HepG2 (cell line): ENCODE measurements around the gene QTRT2. TPM values are rescaled to one million over a fixed set of nuclear protein-coding genes. Genes with fewer than 3 reads are reported as not detected.

Experiments
- AGO2 ChIP-seq: fragments of 200-400 bp; formaldehyde crosslinking; optimal IDR thresholded peaks from 2 replicates; pipeline ENCODE3; 2017; ENCODE audit warnings: mild to moderate bottlenecking, low read depth, low read length, moderate library complexity
- GABPB1 ChIP-seq: IDR thresholded peaks from 2 replicates; pipeline ENCODE4 v1.6.1; 2016; ENCODE audit warnings: mild to moderate bottlenecking, missing genetic modification reagents, moderate library complexity, missing compliant biosample characterization
- HNRNPLL ChIP-seq: fragments of 200-400 bp; formaldehyde crosslinking; IDR thresholded peaks from 2 replicates; pipeline ENCODE4 v1.6.1; 2017; ENCODE audit warnings: mild to moderate bottlenecking, low read depth, low read length; ENCODE audit not compliant: poor library complexity, severe bottlenecking
- KDM1A ChIP-seq: IDR thresholded peaks from 2 replicates; pipeline ENCODE4 v1.6.1; 2016; ENCODE audit warnings: missing compliant biosample characterization
- NR3C1 ChIP-seq: sonication (generic); formaldehyde crosslinking; IDR thresholded peaks from 2 replicates; pipeline ENCODE4 v1.4.0; 2020; ENCODE audit warnings: missing genetic modification reagents
- ZNF235 ChIP-seq: sonication (generic); formaldehyde crosslinking; IDR thresholded peaks from 2 replicates; pipeline ENCODE4 v1.8.1; 2023; ENCODE audit warnings: mild to moderate bottlenecking, missing genetic modification reagents, borderline replicate concordance
- polyA plus RNA-seq, 8 experiments: library from polyadenylated mRNA; depleted of rRNA in 3 of 8; stranded (reverse) in 7 of 8; unstranded in 1 of 8; fragments of >200 nt; fragmentation: Illumina TruSeq in 4 of 8; extraction: Trizol in 4 of 8; gene quantifications; 2 replicates each; pipeline versions ENCODE4 v1.2.1 to v1.2.3, GENCODE V29; 2011 to 2016; ENCODE audit warnings: low read depth in 4 of 8, missing spikeins in 1 of 8, mixed read lengths in 1 of 8; ENCODE audit not compliant: insufficient read depth in 1 of 8
- total RNA-seq, 5 experiments: library from RNA; depleted of rRNA; stranded (reverse); fragments of >200 nt; fragmentation: Illumina TruSeq; extraction: Trizol; gene quantifications; 2 replicates each; pipeline ENCODE4 v1.2.3, GENCODE V29; 2016; ENCODE audit warnings: low read depth in 1 of 5
- TF ChIP-seq, protein P1 (sequence below): sonication (generic); formaldehyde crosslinking; IDR thresholded peaks from 2 replicates; pipeline ENCODE4 v1.4.0; 2020; ENCODE audit warnings: low read depth, missing genetic modification reagents
- TF ChIP-seq, protein P2 (sequence below): sonication (generic); formaldehyde crosslinking; IDR thresholded peaks from 2 replicates; pipeline ENCODE4 v1.5.0; 2020; ENCODE audit warnings: mild to moderate bottlenecking, missing genetic modification reagents, borderline replicate concordance
- TF ChIP-seq, protein P3 (sequence below): sonication (generic); formaldehyde crosslinking; IDR thresholded peaks from 2 replicates; pipeline ENCODE4 v1.8.0; 2022; ENCODE audit warnings: mild to moderate bottlenecking, missing genetic modification reagents, moderate library complexity
- TF ChIP-seq, protein P4 (sequence below): sonication (generic); formaldehyde crosslinking; IDR thresholded peaks from 2 replicates; pipeline ENCODE4 v1.4.0; 2020; ENCODE audit warnings: mild to moderate bottlenecking, missing genetic modification reagents, borderline replicate concordance

The QTRT2 gene
- total and polyA plus RNA-seq, 2 of the 13 experiments (the other 11 are each of a cell fraction or from before 2014, with no cell fraction given): 7.1 to 33.4 TPM

DNA sequence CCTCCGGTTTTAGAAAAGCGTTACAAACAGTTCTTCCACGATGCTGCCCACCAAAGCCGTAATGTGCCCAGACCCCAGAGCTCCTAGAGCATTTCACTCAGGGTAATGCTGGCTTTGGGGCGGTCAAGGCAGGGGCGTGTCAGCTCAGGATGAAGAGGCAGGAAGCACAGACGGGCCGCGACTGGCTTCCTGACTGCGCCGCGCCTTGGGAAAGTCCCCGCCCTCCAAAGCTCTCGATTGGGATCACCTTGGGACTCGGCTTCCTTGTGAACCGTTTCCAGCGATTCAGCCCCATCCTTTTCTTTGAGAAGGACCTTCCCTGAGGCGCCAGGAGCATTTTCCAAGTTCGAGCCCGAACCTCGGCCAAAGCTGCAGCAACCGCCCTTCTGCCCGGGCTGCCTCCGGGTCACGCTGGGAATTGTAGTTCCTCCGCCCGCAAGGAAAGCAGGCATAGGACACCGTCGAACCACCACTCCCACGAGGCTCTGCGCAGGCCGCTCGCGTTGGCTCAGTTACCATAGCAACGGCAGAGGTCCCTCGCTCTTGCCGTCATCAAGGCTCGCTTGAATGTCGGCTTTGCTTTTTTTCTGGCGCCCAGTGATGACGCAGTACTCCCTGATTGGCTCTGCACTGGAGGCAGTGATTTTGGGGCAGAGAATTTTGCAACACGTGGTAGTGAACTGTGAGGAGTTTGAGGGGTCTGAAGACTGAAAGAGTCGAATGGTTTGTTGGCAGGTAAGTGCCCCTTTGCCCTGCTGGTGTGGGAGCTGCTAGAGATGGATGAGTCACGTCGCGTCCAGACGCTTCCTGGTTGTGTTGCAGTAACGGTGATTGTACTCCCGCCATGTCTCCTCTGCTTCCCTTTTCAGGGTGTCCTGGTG, at the start of gene QTRT2, which contains the start of gene CCDC191 (continued):
- TF ChIP-seq, protein P1, sequence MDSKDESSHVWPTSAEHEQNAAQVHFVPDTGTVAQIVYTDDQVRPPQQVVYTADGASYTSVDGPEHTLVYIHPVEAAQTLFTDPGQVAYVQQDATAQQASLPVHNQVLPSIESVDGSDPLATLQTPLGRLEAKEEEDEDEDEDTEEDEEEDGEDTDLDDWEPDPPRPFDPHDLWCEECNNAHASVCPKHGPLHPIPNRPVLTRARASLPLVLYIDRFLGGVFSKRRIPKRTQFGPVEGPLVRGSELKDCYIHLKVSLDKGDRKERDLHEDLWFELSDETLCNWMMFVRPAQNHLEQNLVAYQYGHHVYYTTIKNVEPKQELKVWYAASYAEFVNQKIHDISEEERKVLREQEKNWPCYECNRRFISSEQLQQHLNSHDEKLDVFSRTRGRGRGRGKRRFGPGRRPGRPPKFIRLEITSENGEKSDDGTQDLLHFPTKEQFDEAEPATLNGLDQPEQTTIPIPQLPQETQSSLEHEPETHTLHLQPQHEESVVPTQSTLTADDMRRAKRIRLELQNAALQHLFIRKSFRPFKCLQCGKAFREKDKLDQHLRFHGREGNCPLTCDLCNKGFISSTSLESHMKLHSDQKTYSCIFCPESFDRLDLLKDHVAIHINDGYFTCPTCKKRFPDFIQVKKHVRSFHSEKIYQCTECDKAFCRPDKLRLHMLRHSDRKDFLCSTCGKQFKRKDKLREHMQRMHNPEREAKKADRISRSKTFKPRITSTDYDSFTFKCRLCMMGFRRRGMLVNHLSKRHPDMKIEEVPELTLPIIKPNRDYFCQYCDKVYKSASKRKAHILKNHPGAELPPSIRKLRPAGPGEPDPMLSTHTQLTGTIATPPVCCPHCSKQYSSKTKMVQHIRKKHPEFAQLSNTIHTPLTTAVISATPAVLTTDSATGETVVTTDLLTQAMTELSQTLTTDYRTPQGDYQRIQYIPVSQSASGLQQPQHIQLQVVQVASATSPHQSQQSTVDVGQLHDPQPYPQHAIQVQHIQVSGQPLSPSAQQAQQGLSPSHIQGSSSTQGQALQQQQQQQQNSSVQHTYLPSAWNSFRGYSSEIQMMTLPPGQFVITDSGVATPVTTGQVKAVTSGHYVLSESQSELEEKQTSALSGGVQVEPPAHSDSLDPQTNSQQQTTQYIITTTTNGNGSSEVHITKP: no peak
- TF ChIP-seq KDM1A (CRISPR knock-in tag): no peak
- TF ChIP-seq, protein P2, sequence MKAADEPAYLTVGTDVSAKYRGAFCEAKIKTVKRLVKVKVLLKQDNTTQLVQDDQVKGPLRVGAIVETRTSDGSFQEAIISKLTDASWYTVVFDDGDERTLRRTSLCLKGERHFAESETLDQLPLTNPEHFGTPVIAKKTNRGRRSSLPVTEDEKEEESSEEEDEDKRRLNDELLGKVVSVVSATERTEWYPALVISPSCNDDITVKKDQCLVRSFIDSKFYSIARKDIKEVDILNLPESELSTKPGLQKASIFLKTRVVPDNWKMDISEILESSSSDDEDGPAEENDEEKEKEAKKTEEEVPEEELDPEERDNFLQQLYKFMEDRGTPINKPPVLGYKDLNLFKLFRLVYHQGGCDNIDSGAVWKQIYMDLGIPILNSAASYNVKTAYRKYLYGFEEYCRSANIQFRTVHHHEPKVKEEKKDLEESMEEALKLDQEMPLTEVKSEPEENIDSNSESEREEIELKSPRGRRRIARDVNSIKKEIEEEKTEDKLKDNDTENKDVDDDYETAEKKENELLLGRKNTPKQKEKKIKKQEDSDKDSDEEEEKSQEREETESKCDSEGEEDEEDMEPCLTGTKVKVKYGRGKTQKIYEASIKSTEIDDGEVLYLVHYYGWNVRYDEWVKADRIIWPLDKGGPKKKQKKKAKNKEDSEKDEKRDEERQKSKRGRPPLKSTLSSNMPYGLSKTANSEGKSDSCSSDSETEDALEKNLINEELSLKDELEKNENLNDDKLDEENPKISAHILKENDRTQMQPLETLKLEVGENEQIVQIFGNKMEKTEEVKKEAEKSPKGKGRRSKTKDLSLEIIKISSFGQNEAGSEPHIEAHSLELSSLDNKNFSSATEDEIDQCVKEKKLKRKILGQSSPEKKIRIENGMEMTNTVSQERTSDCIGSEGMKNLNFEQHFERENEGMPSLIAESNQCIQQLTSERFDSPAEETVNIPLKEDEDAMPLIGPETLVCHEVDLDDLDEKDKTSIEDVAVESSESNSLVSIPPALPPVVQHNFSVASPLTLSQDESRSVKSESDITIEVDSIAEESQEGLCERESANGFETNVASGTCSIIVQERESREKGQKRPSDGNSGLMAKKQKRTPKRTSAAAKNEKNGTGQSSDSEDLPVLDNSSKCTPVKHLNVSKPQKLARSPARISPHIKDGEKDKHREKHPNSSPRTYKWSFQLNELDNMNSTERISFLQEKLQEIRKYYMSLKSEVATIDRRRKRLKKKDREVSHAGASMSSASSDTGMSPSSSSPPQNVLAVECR: peak; percentile 99; the same call in 1 of the 2 replicates
- TF ChIP-seq GABPB1 (CRISPR knock-in tag): peak; percentile 88
- peak; percentile 30; the same call in 1 of the 2 replicates for TF ChIP-seq ZNF235 (CRISPR knock-in tag)
- TF ChIP-seq NR3C1 (CRISPR knock-in tag): no peak
- TF ChIP-seq, protein P3, sequence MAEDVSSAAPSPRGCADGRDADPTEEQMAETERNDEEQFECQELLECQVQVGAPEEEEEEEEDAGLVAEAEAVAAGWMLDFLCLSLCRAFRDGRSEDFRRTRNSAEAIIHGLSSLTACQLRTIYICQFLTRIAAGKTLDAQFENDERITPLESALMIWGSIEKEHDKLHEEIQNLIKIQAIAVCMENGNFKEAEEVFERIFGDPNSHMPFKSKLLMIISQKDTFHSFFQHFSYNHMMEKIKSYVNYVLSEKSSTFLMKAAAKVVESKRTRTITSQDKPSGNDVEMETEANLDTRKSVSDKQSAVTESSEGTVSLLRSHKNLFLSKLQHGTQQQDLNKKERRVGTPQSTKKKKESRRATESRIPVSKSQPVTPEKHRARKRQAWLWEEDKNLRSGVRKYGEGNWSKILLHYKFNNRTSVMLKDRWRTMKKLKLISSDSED (CRISPR knock-in tag): no peak
- TF ChIP-seq HNRNPLL: peak; percentile 74
- TF ChIP-seq, protein P4, sequence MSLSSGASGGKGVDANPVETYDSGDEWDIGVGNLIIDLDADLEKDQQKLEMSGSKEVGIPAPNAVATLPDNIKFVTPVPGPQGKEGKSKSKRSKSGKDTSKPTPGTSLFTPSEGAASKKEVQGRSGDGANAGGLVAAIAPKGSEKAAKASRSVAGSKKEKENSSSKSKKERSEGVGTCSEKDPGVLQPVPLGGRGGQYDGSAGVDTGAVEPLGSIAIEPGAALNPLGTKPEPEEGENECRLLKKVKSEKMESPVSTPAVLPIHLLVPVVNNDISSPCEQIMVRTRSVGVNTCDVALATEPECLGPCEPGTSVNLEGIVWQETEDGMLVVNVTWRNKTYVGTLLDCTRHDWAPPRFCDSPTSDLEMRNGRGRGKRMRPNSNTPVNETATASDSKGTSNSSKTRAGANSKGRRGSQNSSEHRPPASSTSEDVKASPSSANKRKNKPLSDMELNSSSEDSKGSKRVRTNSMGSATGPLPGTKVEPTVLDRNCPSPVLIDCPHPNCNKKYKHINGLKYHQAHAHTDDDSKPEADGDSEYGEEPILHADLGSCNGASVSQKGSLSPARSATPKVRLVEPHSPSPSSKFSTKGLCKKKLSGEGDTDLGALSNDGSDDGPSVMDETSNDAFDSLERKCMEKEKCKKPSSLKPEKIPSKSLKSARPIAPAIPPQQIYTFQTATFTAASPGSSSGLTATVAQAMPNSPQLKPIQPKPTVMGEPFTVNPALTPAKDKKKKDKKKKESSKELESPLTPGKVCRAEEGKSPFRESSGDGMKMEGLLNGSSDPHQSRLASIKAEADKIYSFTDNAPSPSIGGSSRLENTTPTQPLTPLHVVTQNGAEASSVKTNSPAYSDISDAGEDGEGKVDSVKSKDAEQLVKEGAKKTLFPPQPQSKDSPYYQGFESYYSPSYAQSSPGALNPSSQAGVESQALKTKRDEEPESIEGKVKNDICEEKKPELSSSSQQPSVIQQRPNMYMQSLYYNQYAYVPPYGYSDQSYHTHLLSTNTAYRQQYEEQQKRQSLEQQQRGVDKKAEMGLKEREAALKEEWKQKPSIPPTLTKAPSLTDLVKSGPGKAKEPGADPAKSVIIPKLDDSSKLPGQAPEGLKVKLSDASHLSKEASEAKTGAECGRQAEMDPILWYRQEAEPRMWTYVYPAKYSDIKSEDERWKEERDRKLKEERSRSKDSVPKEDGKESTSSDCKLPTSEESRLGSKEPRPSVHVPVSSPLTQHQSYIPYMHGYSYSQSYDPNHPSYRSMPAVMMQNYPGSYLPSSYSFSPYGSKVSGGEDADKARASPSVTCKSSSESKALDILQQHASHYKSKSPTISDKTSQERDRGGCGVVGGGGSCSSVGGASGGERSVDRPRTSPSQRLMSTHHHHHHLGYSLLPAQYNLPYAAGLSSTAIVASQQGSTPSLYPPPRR (CRISPR knock-in tag): no peak
- TF ChIP-seq AGO2: no peak
